ENCODE measurements around the gene FUBP3. TPM values are rescaled to one million over a fixed set of nuclear protein-coding genes. Genes with fewer than 3 reads are reported as not detected.

Gene FUBP3
- total RNA-seq, 1 donor from 2014 or later = 39.1 TPM

DNA sequence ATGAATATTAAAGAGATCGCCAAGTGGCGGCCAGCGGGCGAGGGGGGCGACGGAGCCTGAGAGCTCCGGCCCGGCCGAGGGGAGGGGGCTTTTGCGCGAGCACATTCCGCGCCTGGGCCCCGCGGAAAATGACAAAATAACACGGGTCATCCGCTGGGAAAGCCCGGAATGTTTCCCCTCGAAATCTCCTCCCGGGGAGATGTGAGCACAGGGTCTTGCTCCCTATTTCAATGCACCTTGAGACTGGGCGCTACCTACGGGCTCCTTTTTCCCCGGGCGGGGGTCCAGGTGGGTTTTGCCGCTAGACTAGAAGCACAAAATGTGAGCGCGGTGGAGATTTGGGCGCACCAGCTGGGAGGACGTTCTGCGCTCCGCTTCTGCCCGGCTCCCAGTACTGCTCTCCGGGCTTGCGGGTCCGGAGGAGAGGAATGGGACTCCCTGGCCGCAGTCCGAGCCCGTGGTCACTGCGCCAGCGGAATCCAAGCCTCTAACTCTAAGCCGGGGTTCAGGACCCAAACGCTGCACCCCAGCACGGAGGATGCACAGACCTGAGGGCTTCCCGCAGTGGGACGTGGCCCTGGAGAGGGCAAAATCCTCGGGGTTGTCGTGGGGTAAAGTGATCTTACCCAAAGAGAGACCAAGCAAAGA, 82.2 kb downstream of the FUBP3 start:
- intact Hi-C loops (cut with micrococcal nuclease) = no loop called here

DNA sequence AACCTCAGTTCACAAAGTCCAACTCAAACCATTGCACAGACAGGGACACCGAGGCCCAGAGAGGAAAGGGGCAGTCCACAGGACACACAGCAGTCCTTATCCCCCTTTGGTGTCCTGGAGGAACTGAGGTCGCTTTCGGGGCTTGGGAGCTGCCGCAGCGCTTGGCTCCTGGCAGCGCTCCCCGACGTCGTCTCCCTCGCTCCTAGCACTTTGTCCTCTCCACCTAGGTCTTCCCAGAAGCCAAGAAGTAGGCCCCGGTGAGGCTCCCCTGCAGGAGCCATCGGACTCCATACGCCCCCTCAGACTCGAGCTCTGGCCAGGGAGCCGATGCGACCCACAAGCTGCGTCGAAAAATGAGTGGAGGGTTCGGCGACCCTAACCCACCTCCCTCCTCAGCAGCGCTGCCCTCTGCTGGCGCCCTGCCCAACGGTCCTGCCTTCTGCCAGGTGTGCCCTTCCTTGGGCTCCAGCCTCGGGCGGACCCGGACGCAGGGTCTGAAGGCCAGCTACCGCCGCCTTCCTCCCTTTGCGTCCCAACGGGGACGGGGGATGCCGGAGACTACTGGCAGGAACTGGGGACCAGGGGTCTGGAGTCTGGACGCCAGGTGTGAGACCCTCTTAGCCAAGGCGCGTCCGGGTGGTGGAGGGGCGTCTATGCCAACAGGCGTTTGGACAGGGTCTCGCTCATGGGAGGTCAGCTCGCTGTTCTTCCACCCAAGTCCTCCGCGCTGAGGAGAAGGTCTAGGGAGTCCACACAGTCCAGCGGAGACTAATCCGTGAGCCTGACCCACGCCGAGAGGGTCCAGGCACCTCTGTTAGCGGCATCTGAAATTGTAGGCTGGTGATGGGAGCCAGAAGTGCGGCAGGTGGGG, 83.0 kb downstream of the FUBP3 start:
- intact Hi-C loops (cut with micrococcal nuclease) = no loop called here

DNA sequence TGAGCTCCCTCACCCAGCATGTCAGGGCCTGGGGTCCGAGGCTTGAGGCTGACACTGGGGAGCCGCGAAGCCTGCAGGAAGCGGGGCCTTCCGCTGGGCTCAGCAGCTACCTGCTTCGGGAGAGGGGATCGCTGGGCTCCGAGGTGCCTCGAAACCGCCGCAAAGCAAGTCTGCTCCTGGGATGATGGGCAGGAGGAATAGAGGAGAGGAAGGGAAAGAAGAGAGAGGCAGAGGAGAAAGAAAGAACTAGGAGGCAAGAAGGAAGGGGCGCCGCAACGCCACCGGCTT, 83.5 kb downstream of the FUBP3 start:
- intact Hi-C loops (cut with micrococcal nuclease) = no loop called here

GRCh38 chr9:130663258-130663976, 84.0 kb downstream of the FUBP3 start:
- intact Hi-C loops (cut with micrococcal nuclease) = no loop called here

- intact Hi-C loops (cut with micrococcal nuclease) = no loop called here
Measured at GRCh38 chr9:130663977-130664250, 84.5 kb downstream of the FUBP3 start.

DNA sequence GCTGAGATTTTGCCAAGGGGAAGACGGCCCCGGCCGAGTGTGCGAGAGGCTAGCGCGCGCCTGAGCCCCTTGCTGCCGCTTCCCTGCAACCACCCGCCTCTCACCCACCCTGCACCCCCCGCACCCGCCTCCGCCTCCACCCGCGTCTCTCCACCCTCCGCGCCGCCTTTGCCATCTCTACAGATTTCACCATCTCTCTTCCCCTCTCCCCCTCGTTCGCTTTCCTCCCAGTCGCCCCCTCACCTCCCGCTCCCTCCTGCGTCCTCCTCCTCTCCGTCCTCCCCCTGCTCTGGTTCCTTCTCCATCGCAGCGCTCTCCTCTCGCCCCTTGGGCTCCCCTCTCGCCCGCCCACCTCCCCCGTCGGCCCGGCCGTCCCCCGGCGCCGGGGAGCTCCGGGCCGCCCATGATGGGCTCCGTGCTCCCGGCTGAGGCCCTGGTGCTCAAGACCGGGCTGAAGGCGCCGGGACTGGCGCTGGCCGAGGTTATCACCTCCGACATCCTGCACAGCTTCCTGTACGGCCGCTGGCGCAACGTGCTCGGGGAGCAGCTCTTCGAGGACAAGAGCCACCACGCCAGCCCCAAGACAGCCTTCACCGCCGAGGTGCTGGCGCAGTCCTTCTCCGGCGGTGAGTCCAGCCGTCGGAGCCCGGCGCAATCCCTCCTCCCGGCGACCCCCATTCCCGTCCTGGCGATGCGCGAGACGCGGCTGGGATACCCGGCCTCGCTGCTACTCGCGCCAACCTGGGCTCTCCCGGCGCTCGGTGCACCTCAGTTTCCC, 85.1 kb downstream of the FUBP3 start, which contains the start of gene PRDM12:
Gene PRDM12, plus strand, starts transcription at position 344 of the 778 bp plus-strand sequence. Its CDS starts 60 bp downstream, at position 404.
- intact Hi-C loops (cut with micrococcal nuclease) = no loop called here

DNA sequence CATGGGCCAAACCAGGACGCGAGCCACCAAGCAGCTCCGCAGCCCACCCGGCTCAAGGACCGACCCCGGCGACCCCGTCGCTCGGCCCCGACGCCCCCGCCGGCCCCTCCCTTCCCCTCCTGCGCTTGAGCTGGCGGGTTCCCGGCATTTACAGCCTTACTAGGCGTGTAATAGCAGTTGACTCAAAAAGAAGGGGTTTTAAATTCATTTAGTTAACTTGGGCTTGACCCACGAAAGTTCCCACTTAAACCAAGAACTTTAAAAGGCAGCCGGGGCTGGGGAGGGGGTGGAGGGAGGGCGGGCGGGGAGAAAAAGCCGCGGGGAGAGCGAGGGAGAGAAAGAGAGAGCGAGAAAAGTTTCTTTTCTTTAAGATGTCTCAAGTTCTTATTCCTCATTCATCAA, 85.7 kb downstream of the FUBP3 start:
- intact Hi-C loops (cut with micrococcal nuclease) = no loop called here

DNA sequence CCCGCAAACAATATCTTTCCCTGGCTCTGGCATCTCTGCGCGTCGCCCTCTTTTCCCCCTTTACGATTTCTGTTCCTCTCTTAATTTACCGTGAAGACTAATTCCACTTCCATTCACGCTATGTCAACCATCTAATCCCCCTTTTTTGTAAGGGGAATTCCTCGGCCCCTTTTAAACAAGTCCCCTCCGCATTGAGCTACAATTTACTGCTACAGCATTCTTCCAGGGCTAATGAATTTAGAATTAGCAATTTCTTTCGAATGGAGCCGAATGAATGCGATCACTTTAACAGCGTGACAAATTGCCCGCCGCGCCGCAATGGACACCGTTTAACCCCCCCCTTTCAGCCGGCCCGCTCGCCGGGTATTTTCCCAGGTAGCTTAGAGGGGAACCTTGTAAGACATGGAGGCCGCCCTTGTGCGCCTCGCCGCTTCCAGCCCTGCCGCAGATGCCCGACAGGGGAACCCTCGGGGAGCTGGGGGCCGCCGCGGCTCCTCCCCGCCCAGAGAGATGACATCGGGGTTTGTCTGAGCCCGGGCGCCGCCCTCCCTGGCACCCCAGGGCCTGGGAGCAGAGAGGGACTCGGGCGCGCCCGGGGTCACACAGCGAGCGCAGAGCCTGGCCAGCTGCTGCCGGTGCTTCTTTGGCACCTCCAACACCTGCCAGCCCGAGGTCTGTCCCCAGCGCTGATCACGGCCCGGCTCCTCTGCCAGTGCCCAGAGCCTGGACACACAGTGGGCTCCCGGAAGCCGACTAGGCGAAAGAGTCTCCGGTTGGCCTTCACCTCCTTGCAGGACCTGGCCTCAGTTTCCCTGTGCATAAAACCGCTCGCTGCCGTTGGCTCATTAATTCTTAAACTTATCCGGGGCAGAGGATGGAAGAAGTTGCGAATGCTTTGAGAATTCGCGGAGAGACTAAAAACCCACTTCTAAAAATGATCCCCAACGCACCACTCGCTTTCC, 86.3 kb downstream of the FUBP3 start:
- intact Hi-C loops (cut with micrococcal nuclease) = no loop called here

GRCh38 chr9:130666393-130667119, 87.2 kb downstream of the FUBP3 start:
- intact Hi-C loops (cut with micrococcal nuclease) = no loop called here

DNA sequence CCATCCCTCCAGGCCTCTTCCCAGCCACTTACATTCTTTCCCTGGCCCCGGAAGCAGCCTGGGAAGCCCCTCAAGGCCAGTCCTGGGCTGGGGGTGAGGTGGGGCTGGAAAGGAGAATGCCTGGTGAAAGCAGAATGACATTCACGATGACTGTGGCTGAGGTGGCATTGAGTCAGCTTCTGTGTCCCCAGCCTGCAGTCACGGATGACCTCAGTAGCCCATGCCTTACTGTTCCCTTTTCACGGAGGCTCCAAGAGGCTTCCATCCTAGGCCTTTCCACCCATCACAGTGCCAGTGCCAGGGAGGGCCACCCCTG, 87.7 kb downstream of the FUBP3 start:
- intact Hi-C loops (cut with micrococcal nuclease) = no loop called here

GRCh38 chr9:130668196-130668595, 88.8 kb downstream of the FUBP3 start:
- intact Hi-C loops (cut with micrococcal nuclease) = no loop called here

DNA sequence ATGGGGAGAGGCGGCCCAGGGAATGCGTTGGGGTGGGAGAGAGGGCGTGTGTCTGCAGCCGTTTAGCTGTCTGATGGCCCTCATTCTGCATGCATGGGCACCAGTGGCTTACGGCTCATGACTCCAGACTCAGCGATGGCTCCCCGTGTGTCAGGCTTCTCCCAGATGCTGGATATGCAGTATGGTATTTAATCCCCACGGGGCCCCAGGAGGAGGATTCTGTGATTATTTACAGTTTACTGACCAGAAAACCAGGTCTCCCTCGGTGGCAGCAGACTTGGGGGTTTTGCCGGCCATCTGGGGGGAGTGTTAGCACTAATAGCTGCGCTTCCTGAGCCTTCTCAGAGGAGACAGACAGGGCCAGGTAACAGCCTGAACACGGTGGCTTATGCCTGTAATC, 89.3 kb downstream of the FUBP3 start:
- intact Hi-C loops (cut with micrococcal nuclease) = no loop called here

- intact Hi-C loops (cut with micrococcal nuclease) = no loop called here
Measured at GRCh38 chr9:130669965-130670364, 90.6 kb downstream of the FUBP3 start.

- intact Hi-C loops (cut with micrococcal nuclease) = no loop called here
Measured at GRCh38 chr9:130670644-130671043, 91.3 kb downstream of the FUBP3 start.

DNA sequence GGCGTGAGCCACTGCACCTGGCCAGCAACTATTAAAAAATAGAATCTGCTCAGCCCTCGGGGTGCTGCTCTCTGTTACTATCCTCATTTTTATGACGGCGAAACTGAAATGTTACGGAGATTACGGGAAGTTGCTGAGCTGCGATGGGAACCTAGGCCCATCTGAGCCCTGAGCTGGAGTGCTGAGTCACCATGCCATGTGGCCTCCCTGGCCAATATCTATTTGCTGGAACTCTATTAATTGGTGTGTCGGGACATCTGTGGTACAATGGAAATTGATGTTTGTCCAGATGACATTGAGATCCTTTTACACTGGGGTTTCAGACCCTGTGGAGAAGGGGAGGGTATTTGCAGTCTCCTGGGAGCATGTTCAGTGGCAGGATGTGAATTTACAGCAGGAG, 93.1 kb downstream of the FUBP3 start:
- intact Hi-C loops (cut with micrococcal nuclease) = no loop called here

DNA sequence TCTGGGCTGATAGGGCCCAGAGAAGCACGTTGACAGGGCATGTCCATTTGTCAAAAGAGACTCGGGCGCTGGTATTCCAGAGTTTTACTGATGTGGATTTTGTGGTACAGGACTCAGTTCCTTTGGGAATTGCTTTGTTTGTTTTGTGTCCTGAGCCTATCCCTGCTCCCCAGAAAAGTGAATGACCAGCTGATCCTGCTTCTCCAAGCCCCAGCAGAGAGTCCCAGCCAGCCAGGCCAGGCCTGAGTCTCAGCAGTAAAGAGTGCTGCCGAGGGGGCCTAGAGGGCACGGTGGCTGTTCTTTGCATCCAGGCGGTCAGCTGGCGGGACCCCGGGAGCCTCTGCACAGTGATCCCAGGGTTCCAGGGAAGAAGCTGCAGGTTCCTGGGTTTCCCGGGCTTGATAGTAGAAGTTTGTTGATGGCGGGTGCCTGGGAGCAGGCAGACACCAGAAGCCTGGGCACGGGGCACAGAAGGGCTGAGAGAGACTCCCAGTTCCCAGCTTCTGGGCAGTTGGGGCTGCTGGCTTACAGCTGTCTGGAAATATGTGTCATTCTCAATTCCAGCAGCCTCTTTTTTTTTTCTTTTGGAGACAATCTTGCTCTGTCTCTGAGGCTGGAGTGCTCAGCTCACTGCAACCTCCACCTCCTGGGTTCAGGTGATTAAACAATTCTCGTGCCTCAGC, 93.7 kb downstream of the FUBP3 start:
- intact Hi-C loops (cut with micrococcal nuclease) = no loop called here

GRCh38 chr9:130675396-130675795, 96.0 kb downstream of the FUBP3 start:
- intact Hi-C loops (cut with micrococcal nuclease) = no loop called here

- intact Hi-C loops (cut with micrococcal nuclease) = no loop called here
Measured at GRCh38 chr9:130677252-130677651, 97.9 kb downstream of the FUBP3 start.

Measured in T-helper 2 cell treated with Interferon-gamma antibody and Interleukin-4, amounts not matched to agents 100 ng/mL and 5 ng/mL, for 36 hours (primary cell).